CD4-positive, alpha-beta T cell treated with Interleukin-17A for 4 hours (primary cell): ENCODE data around the gene COL6A2.
"Not testable (repeated sequence)": the region's sequence is repeated elsewhere in the genome, so short reads cannot be mapped to it uniquely, and the experiment has no call there.

Experiments used
- DNase-seq: peaks from one replicate; pipeline ENCODE4 v3.0.0-alpha.2; 2020; ENCODE audit warnings: mixed read lengths

Gene COL6A2

DNA sequence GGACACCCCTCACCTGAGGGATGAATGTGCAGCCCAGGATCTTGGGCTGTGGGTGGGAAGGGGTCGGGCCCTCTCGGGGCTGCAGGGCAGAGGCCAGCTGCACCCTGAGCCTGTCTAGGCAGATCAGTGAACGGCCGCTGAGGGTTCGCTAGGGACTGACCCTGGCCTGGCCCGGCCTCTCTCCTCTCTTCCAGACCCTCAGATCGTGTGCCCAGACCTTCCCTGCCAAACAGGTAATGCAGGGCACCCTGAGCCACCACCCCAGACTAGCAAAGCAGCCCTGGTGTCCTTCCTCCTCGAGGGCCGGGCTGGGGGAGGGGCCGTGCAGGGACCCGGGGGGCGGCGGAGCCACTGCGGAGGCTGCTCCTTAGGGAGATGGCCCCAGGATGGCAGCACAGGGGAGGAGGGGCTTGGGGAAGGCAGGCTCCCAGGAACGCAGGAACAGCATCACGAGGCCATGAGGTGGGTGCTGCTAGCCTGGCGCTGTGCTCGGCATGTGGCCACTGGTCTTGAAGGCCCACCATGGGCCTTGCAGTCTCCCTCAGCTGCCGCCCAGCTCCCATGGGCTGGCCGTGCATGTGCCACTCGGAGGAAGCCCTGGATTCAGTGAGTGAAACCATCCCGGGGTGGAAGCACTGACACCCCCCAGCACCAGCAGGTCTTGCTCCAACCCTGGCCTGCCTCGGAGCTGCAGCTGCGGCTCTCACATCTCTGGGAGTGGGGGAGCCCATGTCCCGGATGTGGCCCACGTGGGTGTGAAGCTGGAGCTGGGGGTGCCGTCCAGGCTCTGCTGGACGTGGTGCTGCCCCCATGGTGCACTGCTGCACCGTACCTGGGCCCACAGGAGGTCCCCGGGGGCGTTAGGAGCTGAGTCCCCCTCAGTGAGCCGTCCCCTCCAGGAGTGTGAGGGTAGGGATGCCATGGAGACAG, 28.7 kb downstream of the COL6A2 start:
- no peak for DNase-seq

GRCh38 chr21:46127239-46128105, 29.6 kb downstream of the COL6A2 start:
- no peak for DNase-seq

DNA sequence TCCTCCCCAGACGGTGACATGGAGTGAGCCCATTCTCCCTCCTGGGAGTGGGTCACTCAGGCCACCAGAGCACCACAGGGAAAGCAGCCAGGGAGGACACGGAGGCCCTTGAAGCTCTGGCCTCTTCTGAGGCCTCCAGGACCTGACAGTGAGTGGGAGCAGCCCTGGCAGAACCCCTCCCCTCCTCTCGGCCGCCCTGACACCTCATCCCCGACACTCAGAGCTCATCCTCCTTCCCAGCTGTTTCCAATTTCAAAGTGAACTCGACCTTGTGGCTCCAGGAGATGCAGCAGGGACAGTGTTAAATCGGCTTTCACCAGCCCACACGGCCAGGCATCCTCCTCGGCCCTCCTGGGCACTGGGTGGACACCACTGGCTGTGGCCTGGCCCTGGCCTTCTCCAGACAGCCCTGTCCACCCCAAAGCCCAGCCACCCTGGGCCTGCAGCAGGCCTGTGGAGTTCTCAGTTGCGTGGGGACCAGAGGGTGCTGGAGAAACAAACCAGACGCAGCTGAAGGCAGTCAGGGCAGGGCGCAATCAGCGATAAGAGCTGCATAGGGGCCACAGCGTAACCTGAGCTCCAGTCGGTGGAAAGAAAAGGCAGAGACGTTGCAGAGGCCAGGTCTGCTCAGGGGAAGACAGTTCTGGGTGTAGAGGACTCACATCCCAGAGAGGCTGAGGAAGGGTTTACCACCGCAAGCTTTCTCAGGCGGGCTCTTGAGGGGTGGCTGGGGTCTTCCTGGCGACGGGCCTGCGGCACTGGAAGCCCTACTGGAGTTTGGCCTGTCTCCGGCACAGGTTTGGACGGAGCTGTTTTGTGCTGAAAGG, 30.4 kb downstream of the COL6A2 start:
- no peak for DNase-seq

GRCh38 chr21:46128933-46129571, 31.1 kb downstream of the COL6A2 start:
- DNase-seq, result no peak

- DNase-seq, result no peak
Observed at GRCh38 chr21:46129846-46130651, 32.1 kb downstream of the COL6A2 start.

DNA sequence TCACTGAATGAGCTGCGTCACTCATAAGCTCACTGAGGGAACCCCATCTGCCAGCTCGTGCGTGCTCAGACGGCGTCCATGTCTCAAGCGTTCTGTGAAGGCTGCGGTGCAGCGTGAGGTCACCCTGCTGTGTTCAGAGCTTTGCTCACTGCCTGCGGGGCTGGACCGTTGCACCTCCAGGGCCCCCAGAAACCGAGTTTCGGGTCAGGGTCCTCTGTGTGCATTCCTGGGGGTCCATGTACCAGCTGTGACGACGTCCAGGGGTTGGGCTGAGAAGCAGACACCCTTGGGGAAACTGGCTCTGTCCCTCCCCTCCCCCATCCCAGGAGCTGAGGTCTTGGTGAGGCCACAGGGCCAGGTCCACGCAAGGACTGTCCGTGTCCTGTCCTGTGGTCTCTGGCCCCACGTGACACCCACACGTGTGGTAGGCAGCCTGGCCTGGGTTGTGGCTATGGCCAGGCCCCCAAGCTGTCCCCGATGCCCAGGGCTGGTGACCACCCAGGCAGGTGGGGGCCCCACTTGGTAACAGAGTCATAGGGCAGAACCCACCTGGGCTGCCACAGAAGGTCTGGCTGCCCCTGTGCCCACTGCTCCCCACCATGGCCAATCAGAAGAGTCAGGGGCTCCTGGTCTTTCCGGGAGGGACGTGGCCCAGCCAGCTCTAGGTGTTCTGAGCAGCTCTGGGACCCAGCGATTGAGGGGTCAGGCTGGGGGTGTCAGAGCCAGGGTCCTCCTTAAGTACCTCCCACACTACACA, 33.1 kb downstream of the COL6A2 start:
- DNase-seq, result no peak

- DNase-seq, result no peak
Observed at GRCh38 chr21:46131588-46131837, 33.6 kb downstream of the COL6A2 start.

DNA sequence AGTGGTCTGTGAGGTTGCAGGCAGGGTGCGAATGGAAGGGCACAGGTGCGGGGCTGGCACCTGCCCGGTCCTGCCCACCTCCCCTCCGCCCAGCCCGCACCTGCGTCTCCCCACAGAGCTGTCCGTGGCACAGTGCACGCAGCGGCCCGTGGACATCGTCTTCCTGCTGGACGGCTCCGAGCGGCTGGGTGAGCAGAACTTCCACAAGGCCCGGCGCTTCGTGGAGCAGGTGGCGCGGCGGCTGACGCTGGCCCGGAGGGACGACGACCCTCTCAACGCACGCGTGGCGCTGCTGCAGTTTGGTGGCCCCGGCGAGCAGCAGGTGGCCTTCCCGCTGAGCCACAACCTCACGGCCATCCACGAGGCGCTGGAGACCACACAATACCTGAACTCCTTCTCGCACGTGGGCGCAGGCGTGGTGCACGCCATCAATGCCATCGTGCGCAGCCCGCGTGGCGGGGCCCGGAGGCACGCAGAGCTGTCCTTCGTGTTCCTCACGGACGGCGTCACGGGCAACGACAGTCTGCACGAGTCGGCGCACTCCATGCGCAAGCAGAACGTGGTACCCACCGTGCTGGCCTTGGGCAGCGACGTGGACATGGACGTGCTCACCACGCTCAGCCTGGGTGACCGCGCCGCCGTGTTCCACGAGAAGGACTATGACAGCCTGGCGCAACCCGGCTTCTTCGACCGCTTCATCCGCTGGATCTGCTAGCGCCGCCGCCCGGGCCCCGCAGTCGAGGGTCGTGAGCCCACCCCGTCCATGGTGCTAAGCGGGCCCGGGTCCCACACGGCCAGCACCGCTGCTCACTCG, 34.1 kb downstream of the COL6A2 start:
- DNase-seq, result no peak

GRCh38 chr21:46135782-46136395, 38.0 kb downstream of the COL6A2 start:
- DNase-seq, result no peak

DNA sequence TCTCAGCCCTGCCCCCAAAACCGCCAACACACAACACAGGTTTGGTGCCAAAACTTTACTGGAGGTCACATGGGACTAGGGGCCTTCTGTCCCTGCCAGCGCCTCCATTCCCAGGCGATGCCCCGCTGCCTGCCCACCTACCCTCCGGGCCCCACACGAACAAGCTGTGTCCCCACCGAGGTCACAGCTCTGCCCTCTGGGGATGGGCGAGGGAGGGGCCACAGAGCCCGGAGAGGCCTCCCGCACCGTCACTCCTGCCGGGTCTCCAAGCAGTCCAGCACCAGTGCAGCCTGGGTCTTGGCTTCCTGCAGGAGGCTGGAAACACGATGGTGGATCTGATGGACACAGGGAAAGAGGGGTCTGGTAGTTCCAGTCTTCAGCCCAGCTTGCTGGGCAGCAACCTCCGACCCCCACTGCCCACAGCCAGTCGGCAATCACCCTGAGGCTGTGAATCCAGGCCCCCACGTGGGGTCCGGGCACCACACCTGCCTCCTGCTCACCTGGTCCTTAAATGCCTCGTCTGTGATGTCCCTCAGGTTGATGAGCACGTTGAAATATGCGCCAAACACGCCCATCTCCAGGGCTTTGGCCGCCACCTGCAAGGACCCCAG, 38.9 kb downstream of the COL6A2 start:
- DNase-seq, result no peak

- DNase-seq, result no peak
Observed at GRCh38 chr21:46137908-46138307, 40.0 kb downstream of the COL6A2 start.

DNA sequence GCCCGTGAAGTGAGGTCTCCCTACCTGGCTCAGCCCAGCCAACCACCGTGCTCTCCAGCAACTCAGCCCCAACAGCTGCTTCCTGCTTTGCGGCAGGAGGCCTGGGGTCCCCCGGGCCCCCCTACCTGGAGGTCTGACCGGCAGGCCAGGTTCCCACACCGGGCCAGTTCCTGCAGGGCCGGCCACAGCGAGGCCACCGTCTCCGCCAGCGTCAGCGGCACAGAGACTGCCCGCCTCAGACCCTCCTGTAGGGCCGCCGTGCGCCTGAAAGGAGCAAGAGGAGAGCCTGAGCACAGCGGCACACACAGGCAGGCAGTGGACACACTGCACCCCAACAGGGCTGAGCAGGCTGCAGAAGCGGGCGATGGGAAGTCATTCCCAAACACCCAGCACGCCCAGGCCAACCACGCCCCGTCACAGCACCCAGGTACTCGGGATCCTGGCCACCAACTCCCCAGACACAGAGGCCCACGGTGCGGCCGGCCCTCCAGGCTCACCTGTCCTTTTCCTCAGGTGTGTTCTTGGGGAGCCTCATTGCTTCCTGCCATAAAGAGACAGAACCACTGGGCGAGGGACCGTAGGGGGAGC, 40.6 kb downstream of the COL6A2 start:
- no peak for DNase-seq

DNA sequence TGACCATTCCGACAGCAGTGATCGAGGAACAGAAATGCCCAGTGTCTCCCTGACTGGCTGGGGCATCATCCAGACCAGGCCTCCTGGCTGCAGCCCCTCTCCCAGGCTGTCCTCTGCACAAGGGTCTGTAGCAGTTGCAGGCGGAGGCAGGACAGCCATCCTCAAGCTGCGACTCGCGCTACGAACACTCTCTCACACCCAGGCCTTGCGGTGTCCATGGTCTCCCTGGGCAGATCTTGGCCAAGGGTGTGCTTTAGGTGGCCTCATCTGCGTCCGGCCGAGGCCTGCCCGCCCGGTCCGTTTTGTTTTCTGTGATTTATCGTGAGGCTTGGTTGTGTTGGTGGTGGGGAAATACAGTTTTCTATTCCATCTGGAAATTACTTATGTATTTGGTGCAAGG, 41.8 kb downstream of the COL6A2 start:
- no peak for DNase-seq

DNA sequence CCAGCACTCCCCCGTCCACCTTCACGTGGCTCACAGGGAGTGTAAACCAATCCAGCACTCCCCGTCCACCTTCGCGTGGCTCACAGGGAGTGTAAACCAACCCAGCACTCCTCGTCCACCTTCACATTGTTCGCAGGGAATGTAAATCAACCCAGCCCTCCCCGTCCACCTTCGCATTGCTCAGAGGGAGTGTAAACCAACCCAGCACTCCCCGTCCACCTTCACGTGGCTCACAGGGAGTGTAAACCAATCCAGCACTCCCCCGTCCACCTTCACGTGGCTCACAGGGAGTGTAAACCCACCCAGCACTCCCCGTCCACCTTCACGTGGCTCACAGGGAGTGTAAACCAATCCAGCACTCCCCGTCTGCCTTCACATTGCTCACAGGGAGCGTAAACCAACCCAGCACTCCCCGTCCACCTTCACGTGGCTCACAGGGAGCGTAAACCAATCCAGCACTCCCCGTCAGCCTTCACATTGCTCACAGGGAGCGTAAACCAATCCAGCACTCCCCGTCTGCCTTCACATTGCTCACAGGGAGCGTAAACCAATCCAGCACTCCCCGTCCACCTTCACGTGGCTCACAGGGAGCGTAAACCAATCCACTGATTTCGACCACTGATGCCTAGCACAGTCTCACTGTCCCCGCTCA, 42.6 kb downstream of the COL6A2 start:
- DNase-seq, result not testable (repeated sequence)

DNA sequence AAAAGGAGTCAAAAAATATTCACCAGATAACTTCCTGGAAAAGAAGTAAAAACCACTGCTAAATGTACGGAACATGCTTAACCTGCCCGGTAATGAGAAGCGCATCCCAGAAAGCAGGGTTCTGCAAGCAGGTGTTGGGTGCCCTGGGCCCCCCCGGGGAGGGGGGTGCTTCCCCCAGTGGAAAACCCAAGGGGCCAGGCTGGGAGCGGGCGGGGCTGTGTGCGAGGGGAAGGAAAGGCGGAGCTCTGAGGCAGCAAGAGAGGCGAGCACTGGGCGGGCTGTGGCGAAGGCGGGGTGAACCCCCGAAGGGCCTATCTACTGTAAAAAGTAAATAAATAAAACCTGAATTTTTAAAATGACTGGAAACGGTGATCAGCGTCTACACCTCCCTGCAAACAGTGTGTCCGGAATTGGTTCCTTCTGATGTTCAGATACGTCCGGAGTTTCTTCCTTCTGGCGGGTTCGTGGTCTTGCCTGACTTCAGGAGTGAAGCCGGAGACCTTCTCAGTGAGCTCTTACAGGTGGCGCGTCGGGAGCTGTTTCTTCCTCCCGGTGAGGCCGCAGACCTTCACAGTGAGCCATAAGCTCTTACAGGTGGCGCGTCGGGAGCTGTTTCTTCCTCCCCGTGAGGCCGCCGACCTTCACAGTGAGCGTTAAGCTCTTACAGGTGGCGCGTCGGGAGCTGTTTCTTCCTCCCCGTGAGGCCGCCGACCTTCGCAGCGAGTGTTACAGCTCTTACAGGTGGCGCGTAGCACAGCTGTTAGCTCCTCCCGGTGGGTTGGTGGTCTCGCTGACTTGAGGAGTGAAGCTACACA, 44.1 kb downstream of the COL6A2 start:
- DNase-seq, result no peak

DNA sequence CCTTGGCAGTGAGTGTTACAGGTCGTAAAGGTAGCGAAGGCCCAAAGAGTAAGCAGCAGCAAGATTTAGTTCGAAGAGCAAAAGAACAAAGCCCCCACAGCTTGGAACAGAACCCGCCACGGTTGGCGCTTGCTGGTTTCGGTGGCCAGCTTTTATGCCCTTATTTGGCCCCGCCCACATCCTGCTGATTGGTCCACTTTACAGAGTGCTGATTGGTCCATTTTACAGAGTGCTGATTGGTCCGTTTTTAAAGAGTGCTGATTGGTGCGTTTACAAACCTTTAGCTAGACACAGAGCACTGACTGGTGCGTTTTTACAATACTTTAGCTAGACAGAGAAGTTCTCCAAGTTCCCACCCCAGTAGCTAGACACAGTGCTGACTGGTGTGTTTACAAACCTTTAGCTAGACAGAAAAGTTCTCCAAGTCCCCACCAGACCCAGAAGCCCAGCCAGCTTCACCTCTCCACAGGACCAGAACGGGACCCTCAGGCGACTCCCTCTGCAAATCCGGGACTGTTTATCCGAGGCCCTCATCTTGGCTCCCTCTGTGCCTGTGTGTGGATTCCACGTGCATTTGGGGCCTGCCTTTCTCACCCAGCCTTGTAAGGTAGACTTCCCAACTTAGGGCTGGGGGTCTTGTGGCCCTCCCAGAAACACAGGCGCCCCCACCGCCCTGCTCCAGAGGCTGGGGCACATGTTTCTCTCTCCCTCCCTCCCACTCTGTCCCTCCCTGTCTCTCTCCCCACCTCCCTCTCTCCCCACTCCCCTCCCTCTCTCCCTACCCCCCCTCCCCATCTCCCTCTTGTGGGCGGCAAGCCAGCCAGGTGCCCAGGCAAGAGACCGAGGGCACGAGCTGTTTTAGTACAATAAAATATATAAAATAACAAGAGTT, 44.9 kb downstream of the COL6A2 start:
- DNase-seq, result no peak
